ENCODE measurements around the gene DNAL4.

Gene DNAL4

DNA sequence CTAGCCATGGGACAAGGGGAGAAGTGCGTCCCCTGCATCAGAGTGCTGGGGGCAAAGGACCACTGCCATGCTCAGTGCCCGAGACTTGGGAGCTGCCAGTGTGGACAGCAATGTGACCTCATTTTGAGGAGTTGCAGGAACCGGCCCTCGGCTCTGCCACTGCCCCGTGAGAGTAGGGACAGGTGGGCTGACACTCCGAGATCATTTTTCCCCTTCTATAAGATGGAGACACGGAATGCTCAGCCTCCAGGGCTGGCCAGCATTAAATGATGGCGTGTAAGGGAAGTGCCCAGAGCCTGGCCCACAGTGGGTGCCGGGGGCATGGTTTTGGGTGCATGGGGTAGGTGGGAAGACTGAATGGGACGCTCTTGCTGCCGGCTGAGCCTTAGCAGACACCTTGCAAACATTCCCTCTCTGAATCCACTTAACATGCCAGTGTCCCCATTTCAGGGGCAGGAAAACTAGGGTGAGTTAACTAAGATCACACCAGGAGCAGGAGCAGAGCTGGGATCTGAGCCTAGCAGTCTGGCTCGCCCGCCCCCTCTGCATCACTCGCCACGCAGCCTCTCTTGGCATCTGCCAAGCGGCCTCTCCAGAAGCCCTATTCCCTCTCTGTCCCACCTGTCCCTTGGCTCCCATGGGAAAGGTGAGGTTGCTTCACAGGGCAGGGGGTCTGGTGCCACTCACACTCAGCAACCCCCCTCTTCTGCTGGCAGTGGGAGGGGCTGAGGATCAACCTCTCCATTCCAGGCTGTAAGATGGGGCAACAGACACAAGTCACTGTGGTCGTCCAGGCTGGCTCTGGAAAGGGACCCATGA is 36.3 kb upstream of the DNAL4 start:
- TF ChIP-seq, protein P1, sequence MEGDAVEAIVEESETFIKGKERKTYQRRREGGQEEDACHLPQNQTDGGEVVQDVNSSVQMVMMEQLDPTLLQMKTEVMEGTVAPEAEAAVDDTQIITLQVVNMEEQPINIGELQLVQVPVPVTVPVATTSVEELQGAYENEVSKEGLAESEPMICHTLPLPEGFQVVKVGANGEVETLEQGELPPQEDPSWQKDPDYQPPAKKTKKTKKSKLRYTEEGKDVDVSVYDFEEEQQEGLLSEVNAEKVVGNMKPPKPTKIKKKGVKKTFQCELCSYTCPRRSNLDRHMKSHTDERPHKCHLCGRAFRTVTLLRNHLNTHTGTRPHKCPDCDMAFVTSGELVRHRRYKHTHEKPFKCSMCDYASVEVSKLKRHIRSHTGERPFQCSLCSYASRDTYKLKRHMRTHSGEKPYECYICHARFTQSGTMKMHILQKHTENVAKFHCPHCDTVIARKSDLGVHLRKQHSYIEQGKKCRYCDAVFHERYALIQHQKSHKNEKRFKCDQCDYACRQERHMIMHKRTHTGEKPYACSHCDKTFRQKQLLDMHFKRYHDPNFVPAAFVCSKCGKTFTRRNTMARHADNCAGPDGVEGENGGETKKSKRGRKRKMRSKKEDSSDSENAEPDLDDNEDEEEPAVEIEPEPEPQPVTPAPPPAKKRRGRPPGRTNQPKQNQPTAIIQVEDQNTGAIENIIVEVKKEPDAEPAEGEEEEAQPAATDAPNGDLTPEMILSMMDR (IDR thresholded peaks at IDR 0.05): no peak
- Histone ChIP-seq H3K4me3 (ENCODE audit: low read depth in 1 of 2, low read length in 1 of 2) (no peak overlapping the region), H3K4me1 (ENCODE audit: control insufficient read depth in 1 of 2, insufficient read depth in 1 of 2, low read depth in 1 of 2, low read length in 1 of 2) (no peaks in the 10 kb centered on the region), H3K36me3 (no peaks in the 10 kb centered on the region), H3K27me3 (no peaks in the 10 kb centered on the region), H3K9me3 (no peaks in the 10 kb centered on the region), H3K27ac (no peak overlapping the region)

DNA sequence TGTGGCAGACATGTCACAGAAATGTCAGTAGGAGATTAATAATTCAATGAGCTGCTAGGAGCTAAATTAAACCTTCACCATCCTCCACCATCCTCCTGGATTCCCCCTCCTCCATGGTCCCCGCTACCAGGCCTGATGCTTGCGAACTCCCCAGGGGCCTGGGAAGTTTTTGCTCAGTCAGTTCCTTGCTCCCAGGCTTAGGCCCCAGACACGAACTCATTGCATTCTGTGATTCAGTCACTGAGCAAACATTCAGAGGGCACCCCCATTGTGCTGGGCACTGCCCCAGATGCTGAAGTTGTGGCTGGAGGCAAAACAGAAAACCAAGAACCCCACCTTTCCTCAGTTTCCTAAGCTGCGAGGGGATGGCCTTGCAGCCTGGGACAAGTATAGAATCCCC is 35.5 kb upstream of the DNAL4 start:
- Histone ChIP-seq H3K9me3 (no peaks in the 10 kb centered on the region), H3K27ac (no peak overlapping the region), H3K27me3 (no peaks in the 10 kb centered on the region), H3K4me1 (ENCODE audit: control insufficient read depth in 1 of 2, insufficient read depth in 1 of 2, low read depth in 1 of 2, low read length in 1 of 2) (no peaks in the 10 kb centered on the region), H3K36me3 (no peaks in the 10 kb centered on the region), H3K4me3 (ENCODE audit: low read depth in 1 of 2, low read length in 1 of 2) (no peak overlapping the region)
- TF ChIP-seq, protein P1 (IDR thresholded peaks at IDR 0.05): no peak

GRCh38 chr22:38828616-38829205 is 34.8 kb upstream of the DNAL4 start:
- Histone ChIP-seq H3K9me3 (no peaks in the 10 kb centered on the region), H3K36me3 (no peaks in the 10 kb centered on the region), H3K27ac (no peak overlapping the region), H3K4me3 (ENCODE audit: low read depth in 1 of 2, low read length in 1 of 2) (no peak overlapping the region), H3K27me3 (no peaks in the 10 kb centered on the region), H3K4me1 (ENCODE audit: control insufficient read depth in 1 of 2, insufficient read depth in 1 of 2, low read depth in 1 of 2, low read length in 1 of 2) (no peaks in the 10 kb centered on the region)
- TF ChIP-seq, protein P1 (IDR thresholded peaks at IDR 0.05): no peak

DNA sequence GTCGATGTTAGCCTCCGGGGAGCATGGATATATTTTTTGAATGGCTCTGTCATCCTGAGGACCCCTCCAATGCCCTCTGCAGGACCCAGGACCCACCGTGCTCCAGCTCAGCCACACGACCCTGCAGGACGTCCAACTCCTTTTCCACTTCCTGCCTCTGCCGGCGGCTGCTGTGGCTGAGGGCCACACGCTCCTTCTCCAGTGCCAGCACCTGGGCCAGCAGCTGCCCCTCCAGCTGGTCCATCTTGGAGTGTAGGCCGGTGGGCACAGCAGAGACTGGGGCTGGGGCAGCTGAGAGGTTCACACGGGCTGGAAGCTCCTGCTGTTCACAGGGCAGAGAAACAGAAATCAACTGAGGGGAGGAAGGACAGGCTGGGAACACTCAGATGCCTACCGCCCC is 34.2 kb upstream of the DNAL4 start:
- Histone ChIP-seq H3K27me3 (no peaks in the 10 kb centered on the region), H3K4me1 (ENCODE audit: control insufficient read depth in 1 of 2, insufficient read depth in 1 of 2, low read depth in 1 of 2, low read length in 1 of 2) (no peaks in the 10 kb centered on the region), H3K36me3 (no peaks in the 10 kb centered on the region), H3K27ac (no peak overlapping the region), H3K9me3 (no peaks in the 10 kb centered on the region), H3K4me3 (ENCODE audit: low read depth in 1 of 2, low read length in 1 of 2) (no peak overlapping the region)
- TF ChIP-seq, protein P1 (IDR thresholded peaks at IDR 0.05): no peak

DNA sequence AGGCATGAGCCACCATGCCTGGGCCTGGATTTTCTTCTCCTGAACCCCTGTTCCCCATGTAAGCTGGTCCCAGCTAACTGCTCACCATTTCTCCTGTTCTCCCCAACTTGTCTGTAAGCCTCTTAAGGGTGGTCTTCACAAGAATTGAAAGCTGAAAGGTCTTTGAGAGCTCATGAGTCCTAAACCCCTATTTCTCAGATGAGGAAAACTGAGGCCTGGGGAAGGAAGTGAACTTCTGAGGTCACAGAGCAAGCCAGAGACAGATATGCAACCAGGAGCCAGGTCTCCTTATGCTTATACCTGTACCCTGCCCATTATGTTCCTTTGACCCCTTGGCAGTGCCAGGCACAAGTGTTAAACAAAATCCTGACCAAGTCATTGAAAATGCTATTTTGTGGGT is 33.6 kb upstream of the DNAL4 start:
- Histone ChIP-seq H3K36me3 (no peaks in the 10 kb centered on the region), H3K4me1 (ENCODE audit: control insufficient read depth in 1 of 2, insufficient read depth in 1 of 2, low read depth in 1 of 2, low read length in 1 of 2) (no peaks in the 10 kb centered on the region), H3K4me3 (ENCODE audit: low read depth in 1 of 2, low read length in 1 of 2) (no peak overlapping the region), H3K27me3 (no peaks in the 10 kb centered on the region), H3K27ac (no peak overlapping the region), H3K9me3 (no peaks in the 10 kb centered on the region)
- TF ChIP-seq, protein P1 (IDR thresholded peaks at IDR 0.05): no peak

All from neutrophil (primary cell).